Stimulated activated CD4-positive, alpha-beta T cell treated with anti-CD3 and anti-CD28 coated beads, Interleukin-4, amount 100 ng/mL, for 4 hours (primary cell): ENCODE results near the gene TMOD1.

ENCODE experiments used
- DNase-seq, 2 experiments: peaks; one replicate each; pipeline ENCODE4 v3.0.0-alpha.2; 2020

TMOD1 gene

GRCh38 chr9:97647996-97648395, 146.5 kb downstream of the TMOD1 start:
- no peak for DNase-seq
